H9 (cell line): ENCODE data around the gene RGS6. TPM values are rescaled to one million over a fixed set of nuclear protein-coding genes. Genes with fewer than 3 reads are reported as not detected.

Source experiments
- DNase-seq: peaks from one replicate; pipeline ENCODE4 v3.0.0-alpha.2; 2017
- H2AFZ ChIP-seq: one replicate; pipeline ENCODE4 v1.6.1; 2013; ENCODE audit warnings: mild to moderate bottlenecking, low read length, control low read depth, moderate library complexity
- H2AK5ac ChIP-seq: 2 replicates; pipeline ENCODE4 v1.6.1; 2013; ENCODE audit warnings: low read length, control low read depth, mixed read lengths; ENCODE audit not compliant: insufficient read length
- H2BK120ac ChIP-seq: one replicate; pipeline ENCODE4 v1.6.1; 2013; ENCODE audit warnings: low read depth, mild to moderate bottlenecking, low read length, control low read depth, inconsistent platforms; ENCODE audit not compliant: poor library complexity, severe bottlenecking
- H2BK12ac ChIP-seq: 2 replicates; pipeline ENCODE4 v1.6.1; 2013; ENCODE audit warnings: low read length, control low read depth, mixed read lengths, low read depth; ENCODE audit not compliant: insufficient read length
- H2BK15ac ChIP-seq: 2 replicates; pipeline ENCODE4 v1.6.1; 2013; ENCODE audit warnings: low read depth, low read length, control low read depth
- H2BK20ac ChIP-seq: one replicate; pipeline ENCODE4 v1.6.1; 2013; ENCODE audit warnings: low read depth, mild to moderate bottlenecking, low read length, control low read depth, inconsistent platforms; ENCODE audit not compliant: poor library complexity, severe bottlenecking
- H2BK5ac ChIP-seq: 2 replicates; pipeline ENCODE4 v1.6.1; 2013; ENCODE audit warnings: low read length, control low read depth, mixed read lengths; ENCODE audit not compliant: insufficient read length
- H3K14ac ChIP-seq: 2 replicates; pipeline ENCODE4 v1.6.1; 2013; ENCODE audit warnings: low read length, control low read depth; ENCODE audit not compliant: insufficient read depth
- H3K18ac ChIP-seq: 2 replicates; pipeline ENCODE4 v1.6.1; 2013; ENCODE audit warnings: low read depth, mild to moderate bottlenecking, mixed read lengths, low read length, control low read depth; ENCODE audit not compliant: insufficient read length
- H3K23ac ChIP-seq: 2 replicates; pipeline ENCODE4 v1.6.1; 2013; ENCODE audit warnings: low read length, control low read depth, mixed read lengths, low read depth; ENCODE audit not compliant: insufficient read length
- H3K23me2 ChIP-seq: 2 replicates; pipeline ENCODE4 v1.6.1; 2013; ENCODE audit warnings: low read depth, mild to moderate bottlenecking, mixed read lengths, low read length, control low read depth; ENCODE audit not compliant: insufficient read length, poor library complexity, severe bottlenecking
- H3K27ac ChIP-seq: 2 replicates; pipeline ENCODE4 v1.5.1; 2013; ENCODE audit warnings: low read length, control low read depth, mixed read lengths, low read depth; ENCODE audit not compliant: insufficient read length
- H3K27me3 ChIP-seq: 2 replicates; pipeline ENCODE4 v1.6.1; 2013; ENCODE audit warnings: low read length, control low read depth, inconsistent platforms; ENCODE audit not compliant: insufficient read depth
- H3K4ac ChIP-seq: 2 replicates; pipeline ENCODE4 v1.6.1; 2013; ENCODE audit warnings: low read depth, mild to moderate bottlenecking, control low read depth, inconsistent platforms, low read length, moderate library complexity
- H3K4me1 ChIP-seq: 2 replicates; pipeline ENCODE4 v1.6.1; 2013; ENCODE audit warnings: low read length, control low read depth, inconsistent platforms; ENCODE audit not compliant: insufficient read depth
- H3K4me2 ChIP-seq: 2 replicates; pipeline ENCODE4 v1.6.1; 2013; ENCODE audit warnings: low read length, control low read depth, mixed read lengths; ENCODE audit not compliant: insufficient read length, insufficient read depth
- H3K56ac ChIP-seq: 2 replicates; pipeline ENCODE4 v1.6.1; 2013; ENCODE audit warnings: low read depth, mild to moderate bottlenecking, mixed read lengths, low read length, control low read depth; ENCODE audit not compliant: insufficient read length
- H3K79me1 ChIP-seq: 2 replicates; pipeline ENCODE4 v1.6.1; 2013; ENCODE audit warnings: low read depth, mild to moderate bottlenecking, moderate library complexity, low read length, control low read depth, inconsistent platforms; ENCODE audit not compliant: insufficient read depth, poor library complexity, severe bottlenecking
- H3K79me2 ChIP-seq: 2 replicates; pipeline ENCODE4 v1.6.1; 2013; ENCODE audit warnings: low read length, control low read depth, inconsistent platforms; ENCODE audit not compliant: insufficient read depth
- H3K9ac ChIP-seq: 2 replicates; pipeline ENCODE4 v1.6.1; 2013; ENCODE audit warnings: low read length, control low read depth, mixed read lengths; ENCODE audit not compliant: insufficient read length; ENCODE audit errors: extremely low read depth
- H3K9me3 ChIP-seq: one replicate; pipeline ENCODE4 v1.6.1; 2013; ENCODE audit warnings: low read depth, low read length, inconsistent platforms; ENCODE audit not compliant: control insufficient read depth
- H3T11ph ChIP-seq: one replicate; pipeline ENCODE4 v1.6.1; 2013; ENCODE audit warnings: mild to moderate bottlenecking, low read length, control low read depth, inconsistent platforms
- H4K20me1 ChIP-seq: one replicate; pipeline ENCODE4 v1.6.1; 2013; ENCODE audit not compliant: control insufficient read depth, insufficient read length, insufficient read depth
- H4K5ac ChIP-seq: 2 replicates; pipeline ENCODE4 v1.6.1; 2013; ENCODE audit warnings: low read depth, mild to moderate bottlenecking, mixed read lengths, low read length, control low read depth; ENCODE audit not compliant: insufficient read length
- H4K8ac ChIP-seq: replicated peaks from 2 replicates; pipeline ENCODE4 v1.6.1; 2013; ENCODE audit warnings: low read length, control low read depth, mixed read lengths, low read depth; ENCODE audit not compliant: insufficient read length
- H4K91ac ChIP-seq: 2 replicates; pipeline ENCODE4 v1.6.1; 2013; ENCODE audit warnings: low read depth, mild to moderate bottlenecking, moderate library complexity, mixed read lengths, low read length, control low read depth; ENCODE audit not compliant: insufficient read length
- H3K27ac Mint-ChIP-seq, 3 experiments: 2 replicates in 2 of 3; 3 replicates in 1 of 3; pipeline ENCODE4 v1.8.0; 2020 to 2021; ENCODE audit warnings: mixed read lengths in 3 of 3, mild to moderate bottlenecking in 1 of 3, moderate library complexity in 1 of 3
- H3K27me3 Mint-ChIP-seq: 2 replicates; pipeline ENCODE4 v1.8.0; 2021; ENCODE audit warnings: low read depth, mild to moderate bottlenecking, moderate library complexity, mixed read lengths
- H3K36me3 Mint-ChIP-seq, 3 experiments: 2 replicates in 2 of 3; 3 replicates in 1 of 3; pipeline ENCODE4 v1.8.0; 2020 to 2021; ENCODE audit warnings: low read depth in 3 of 3, mixed read lengths in 3 of 3; ENCODE audit not compliant: insufficient read depth in 1 of 3
- H3K4me1 Mint-ChIP-seq, 2 experiments: 2 replicates each; pipeline ENCODE4 v1.8.0; 2020; ENCODE audit warnings: mixed read lengths in 2 of 2
- H3K4me3 Mint-ChIP-seq, 2 experiments: 2 replicates in 1 of 2; 3 replicates in 1 of 2; pipeline ENCODE4 v1.8.0; 2020 to 2021; ENCODE audit warnings: mild to moderate bottlenecking in 2 of 2, mixed read lengths in 2 of 2, moderate library complexity in 1 of 2
- H3K9me3 Mint-ChIP-seq, 2 experiments: 2 replicates in 1 of 2; 3 replicates in 1 of 2; pipeline ENCODE4 v1.8.0; 2020; ENCODE audit warnings: mild to moderate bottlenecking in 2 of 2, mixed read lengths in 2 of 2, moderate library complexity in 1 of 2
- CTCF ChIP-seq: fragments of 200-600 bp; sonication (generic); conservative IDR thresholded peaks from 3 replicates; pipeline ENCODE4 v1.8.0; 2021; ENCODE audit warnings: antibody characterized with exemption, mild to moderate bottlenecking
- whole genome bisulfite sequencing: extraction: QIAGEN DNeasy Blood & Tissue Kit; methylation state at CpG from one replicate; pipeline ENCODE4 v1.1.7; 2013; ENCODE audit warnings: missing lambda C conversion rate, low lambda C conversion rate, mixed read lengths; ENCODE audit not compliant: insufficient read length; ENCODE audit errors: extremely low coverage; 5-methylcytosine and 5-hydroxymethylcytosine counted together
- total RNA-seq: library from RNA; stranded (reverse); gene quantifications from 2 replicates; pipeline ENCODE4 v1.2.1, GENCODE V29; 2021

The RGS6 gene
- total RNA-seq, 1 experiment from 2014 or later, result 3.0 TPM

GRCh38 chr14:72503271-72503670 lies 571.0 kb downstream of the RGS6 start:
- H3K36me3 Mint-ChIP-seq, result peaks cover 4 to 8% (median 5%) of the 10 kb centered on the region in 3 experiments; a peak in 6 of 7 replicates
- no peak overlapping the region for H3K14ac ChIP-seq
- H3K23ac ChIP-seq, result no peak overlapping the region
- H4K91ac ChIP-seq, result no peak overlapping the region
- no peak overlapping the region for H2AK5ac ChIP-seq
- H4K20me1 ChIP-seq, result no peaks in the 10 kb centered on the region
- no peak overlapping the region for H3T11ph ChIP-seq
- no CpG with 5 or more reads among the region's 1 CpG for WGBS
- no peaks in the 10 kb centered on the region for H3K4me1 ChIP-seq
- H2BK120ac ChIP-seq, result no peak overlapping the region
- no peaks in the 10 kb centered on the region for H3K79me2 ChIP-seq
- no peak overlapping the region for H4K5ac ChIP-seq
- no peak overlapping the region for H3K56ac ChIP-seq
- DNase-seq, result no peak
- no peak overlapping the region for H2BK15ac ChIP-seq
- H3K4me2 ChIP-seq, result no peak overlapping the region
- no peaks in the 10 kb centered on the region for H3K9me3 ChIP-seq
- peaks cover 0 to 7% of the 10 kb centered on the region in 2 experiments; a peak in 1 of 4 replicates for H3K4me1 Mint-ChIP-seq
- no peaks in the 10 kb centered on the region for H3K79me1 ChIP-seq
- H2BK5ac ChIP-seq, result no peak overlapping the region
- no peak overlapping the region for H4K8ac ChIP-seq
- H3K18ac ChIP-seq, result no peak overlapping the region
- no peak overlapping the region for H2AFZ ChIP-seq
- H3K9me3 Mint-ChIP-seq, result peaks cover 15 to 16% of the 10 kb centered on the region in 2 experiments; a peak in 4 of 5 replicates
- H3K27me3 ChIP-seq, result no peaks in the 10 kb centered on the region
- H3K23me2 ChIP-seq, result no peaks in the 10 kb centered on the region
- H2BK20ac ChIP-seq, result no peak overlapping the region
- no peak overlapping the region for H3K4ac ChIP-seq
- H3K27ac Mint-ChIP-seq, result no peak overlapping the region
- no peak overlapping the region for H3K9ac ChIP-seq
- no peak overlapping the region for H3K27ac ChIP-seq
- no peak for TF ChIP-seq CTCF
- no peak overlapping the region for H3K4me3 Mint-ChIP-seq
- no peak overlapping the region for H2BK12ac ChIP-seq
- no peaks in the 10 kb centered on the region; the same call in 1 of the 2 replicates for H3K27me3 Mint-ChIP-seq
